Sigmoid colon (tissue), 7 donors: Measurements from ENCODE around the gene GNG13. TPM values are rescaled to one million over a fixed set of nuclear protein-coding genes. Genes with fewer than 3 reads are reported as not detected.

Source experiments
- DNase-seq: peaks from one replicate; pipeline ENCODE4 v3.0.0-alpha.2; 2019
- H3K27ac ChIP-seq, 4 donors: fragments of 200-600 bp; sonication (generic); one replicate each; pipeline ENCODE4 v1.5.1; 2016 to 2019; ENCODE audit warnings: mild to moderate bottlenecking in 1 of 4
- H3K27me3 ChIP-seq, 3 donors: fragments of 200-600 bp; sonication (generic); one replicate each; pipeline ENCODE4 v1.5.1; 2019; ENCODE audit warnings: mild to moderate bottlenecking in 1 of 3
- H3K36me3 ChIP-seq, 4 donors: fragments of 200-600 bp; sonication (generic); one replicate each; pipeline ENCODE4 v1.5.1; 2016 to 2019
- H3K4me1 ChIP-seq, 4 donors: fragments of 200-600 bp; sonication (generic); one replicate each; pipeline ENCODE4 v1.5.1; 2017 to 2019
- H3K4me3 ChIP-seq, 4 donors: fragments of 200-600 bp; sonication (generic); one replicate each; pipeline ENCODE4 v1.5.1; 2017 to 2019; ENCODE audit warnings: mild to moderate bottlenecking in 2 of 4, moderate library complexity in 1 of 4
- H3K9me3 ChIP-seq, 4 donors: fragments of 200-600 bp in 3 of 4; sonication (generic) in 3 of 4; one replicate each; pipeline versions ENCODE4 v1.5.1 to v1.6.1; 2013 to 2019
- EP300 ChIP-seq, 4 donors: sonication (generic); formaldehyde crosslinking; IDR thresholded peaks; one replicate each; pipeline ENCODE4 v1.6.1; 2017; ENCODE audit warnings: antibody characterized with exemption in 4 of 4
- POLR2A ChIP-seq, 2 donors: fragments of 450-650 bp; IDR thresholded peaks; one replicate each; pipeline ENCODE4 v1.6.1; 2016; ENCODE audit warnings: antibody characterized with exemption in 2 of 2, mild to moderate bottlenecking in 2 of 2, moderate library complexity in 2 of 2
- POLR2AphosphoS5 ChIP-seq, 4 donors: sonication (generic); formaldehyde crosslinking; IDR thresholded peaks; one replicate each; pipeline ENCODE4 v1.6.1; 2017; ENCODE audit warnings: antibody characterized with exemption in 4 of 4
- WGBS, 2 donors: extraction: QIAGEN DNeasy Blood & Tissue Kit; methylation state at CpG; one replicate each; pipeline ENCODE4 v1.1.7; 2013; 5-methylcytosine and 5-hydroxymethylcytosine counted together
- intact Hi-C: fragments of 100-400 bp; cut with DNase I; formaldehyde crosslinking; loops from one replicate; pipeline ENCODE4 v1.15.1; 2023
- polyA plus RNA-seq, 3 donors: library from polyadenylated mRNA; stranded (reverse); fragments of 200-250 nt; gene quantifications; one replicate each; pipeline ENCODE4 v1.2.3, GENCODE V29; 2013
- total RNA-seq, 4 donors: library from RNA; depleted of rRNA; stranded (reverse); fragments of >200 nt; gene quantifications; one replicate each; pipeline ENCODE4 v1.1.0, GENCODE V29; 2016
- TF ChIP-seq, protein P1 (sequence below), 4 experiments: fragments of 450-650 bp in 3 of 4; fragments of 200-600 bp in 1 of 4; IDR thresholded peaks; one replicate each; pipeline ENCODE4 v1.5.1; 2016 to 2019; ENCODE audit warnings: antibody characterized with exemption in 4 of 4, mild to moderate bottlenecking in 3 of 4, moderate library complexity in 2 of 4
- donor health status: healthy with polysubstance abuse.
- donor health status: Bipolar disorder and iron deficiency.
- donor health status: healthy.

The GNG13 gene
- total and polyA plus RNA-seq, 7 donors = 0.47 to 1.2 (median 0.92) TPM; not detected in 4

DNA sequence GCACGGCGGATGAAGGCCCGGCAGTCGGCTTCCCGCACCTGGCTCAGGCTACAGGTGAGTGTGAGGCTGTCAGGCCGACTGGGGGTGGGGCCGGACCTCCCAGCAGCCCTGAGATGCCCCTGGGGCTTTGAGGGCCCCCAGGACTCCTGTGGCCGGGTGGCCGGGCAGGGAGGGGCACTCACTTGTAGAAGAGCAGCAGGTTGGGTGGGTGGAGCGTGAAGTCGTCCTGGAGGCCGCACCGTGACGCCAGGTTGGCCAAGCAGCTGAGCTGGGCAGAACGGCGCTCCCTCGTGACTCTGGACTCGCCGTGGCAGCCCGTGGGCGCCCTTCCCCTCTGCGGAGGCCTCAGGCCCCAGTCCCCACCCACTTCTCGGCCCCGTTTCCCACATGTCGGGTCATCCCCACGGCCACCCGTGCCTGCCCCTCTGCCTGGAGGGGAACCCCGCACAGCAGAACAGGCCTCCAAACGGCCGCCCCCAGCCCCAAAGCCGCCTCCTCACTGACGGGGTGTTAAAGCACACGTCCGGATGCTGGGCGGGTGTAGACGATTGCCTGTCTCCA lies 25.2 kb downstream of the GNG13 start:
- H3K27me3 ChIP-seq = peaks cover 0 to 44% (median 23%) of the 10 kb centered on the region in 3 donors
- TF ChIP-seq POLR2A (IDR thresholded peaks at IDR 0.05) (no peak), POLR2AphosphoS5 (IDR thresholded peaks at IDR 0.05) (no peak), EP300 (IDR thresholded peaks at IDR 0.05) (no peak)
- TF ChIP-seq, protein P1, sequence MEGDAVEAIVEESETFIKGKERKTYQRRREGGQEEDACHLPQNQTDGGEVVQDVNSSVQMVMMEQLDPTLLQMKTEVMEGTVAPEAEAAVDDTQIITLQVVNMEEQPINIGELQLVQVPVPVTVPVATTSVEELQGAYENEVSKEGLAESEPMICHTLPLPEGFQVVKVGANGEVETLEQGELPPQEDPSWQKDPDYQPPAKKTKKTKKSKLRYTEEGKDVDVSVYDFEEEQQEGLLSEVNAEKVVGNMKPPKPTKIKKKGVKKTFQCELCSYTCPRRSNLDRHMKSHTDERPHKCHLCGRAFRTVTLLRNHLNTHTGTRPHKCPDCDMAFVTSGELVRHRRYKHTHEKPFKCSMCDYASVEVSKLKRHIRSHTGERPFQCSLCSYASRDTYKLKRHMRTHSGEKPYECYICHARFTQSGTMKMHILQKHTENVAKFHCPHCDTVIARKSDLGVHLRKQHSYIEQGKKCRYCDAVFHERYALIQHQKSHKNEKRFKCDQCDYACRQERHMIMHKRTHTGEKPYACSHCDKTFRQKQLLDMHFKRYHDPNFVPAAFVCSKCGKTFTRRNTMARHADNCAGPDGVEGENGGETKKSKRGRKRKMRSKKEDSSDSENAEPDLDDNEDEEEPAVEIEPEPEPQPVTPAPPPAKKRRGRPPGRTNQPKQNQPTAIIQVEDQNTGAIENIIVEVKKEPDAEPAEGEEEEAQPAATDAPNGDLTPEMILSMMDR (IDR thresholded peaks at IDR 0.05) = no peak
- no peak overlapping the region for H3K4me3 ChIP-seq
- WGBS, 2 donors = 62 to 78% methylated on average over 36 of the region's 36 CpGs
- no peaks in the 10 kb centered on the region for H3K9me3 ChIP-seq
- H3K27ac ChIP-seq = no peak overlapping the region
- DNase-seq = no peak
- no peaks in the 10 kb centered on the region for H3K36me3 ChIP-seq
- H3K4me1 ChIP-seq = no peaks in the 10 kb centered on the region
- intact Hi-C loops = no loop called here

DNA sequence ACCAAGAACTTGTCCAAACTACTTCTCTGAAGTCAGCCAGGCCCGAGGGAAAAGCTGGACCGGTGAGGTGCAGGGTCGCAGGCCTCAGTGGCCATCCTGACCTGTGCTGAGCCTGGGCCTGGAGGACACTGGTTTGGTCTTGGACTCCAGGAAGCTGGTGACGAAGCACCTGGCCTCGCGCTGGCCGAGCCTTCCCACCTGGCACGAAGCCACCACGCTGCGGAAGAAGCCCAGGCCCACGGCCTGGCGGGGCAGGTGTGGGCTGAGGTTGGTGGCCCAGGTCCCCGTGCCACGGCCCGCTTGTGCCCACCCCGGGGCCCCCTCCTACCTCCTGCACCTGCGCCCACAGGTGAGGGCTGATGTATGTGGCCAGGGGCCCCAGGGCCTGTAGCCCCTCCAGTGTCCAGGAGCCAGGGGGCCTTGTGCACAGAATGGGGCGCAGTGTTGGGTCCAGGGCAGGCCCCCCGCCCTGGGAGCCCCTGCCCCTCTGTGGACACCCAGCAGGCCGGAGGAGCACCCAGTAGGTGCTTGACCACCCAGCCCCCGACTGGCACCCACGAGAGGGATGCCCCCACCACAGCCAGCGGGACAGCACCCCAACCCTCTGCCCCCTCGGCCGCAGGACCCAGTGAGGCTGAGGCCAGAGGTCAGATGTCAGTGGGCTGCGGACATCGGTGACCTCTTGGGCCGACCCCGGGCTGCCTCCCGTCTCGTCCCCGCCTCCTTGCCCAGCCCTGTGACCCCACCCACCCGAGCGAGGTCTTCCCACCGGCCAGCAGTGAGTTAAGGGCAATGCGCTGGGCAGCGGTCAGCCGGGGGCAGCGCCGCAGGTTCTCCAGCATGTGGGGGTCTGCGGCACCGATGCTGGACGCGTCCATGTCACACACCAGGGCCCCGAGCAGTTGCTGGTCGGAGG lies 26.2 kb downstream of the GNG13 start:
- WGBS, 2 donors = 67 to 85% methylated on average over 46 of the region's 46 CpGs
- intact Hi-C loops = no loop called here
- Histone ChIP-seq H3K27ac (no peak overlapping the region), H3K4me1 (no peaks in the 10 kb centered on the region), H3K4me3 (no peak overlapping the region), H3K27me3 (peaks cover 0 to 36% (median 18%) of the 10 kb centered on the region in 3 donors), H3K36me3 (no peaks in the 10 kb centered on the region), H3K9me3 (no peaks in the 10 kb centered on the region)
- TF ChIP-seq EP300 (IDR thresholded peaks at IDR 0.05) (no peak), POLR2AphosphoS5 (IDR thresholded peaks at IDR 0.05) (no peak)
- DNase-seq = no peak

GRCh38 chr16:772959-773358 lies 27.6 kb downstream of the GNG13 start:
- H3K27me3 ChIP-seq = peaks cover 0 to 30% (median 8%) of the 10 kb centered on the region in 3 donors
- H3K9me3 ChIP-seq = no peaks in the 10 kb centered on the region
- 78 to 87% methylated on average over 18 of the region's 18 CpGs for WGBS, 2 donors
- DNase-seq = no peak
- TF ChIP-seq EP300 (IDR thresholded peaks at IDR 0.05) (no peak), POLR2AphosphoS5 (IDR thresholded peaks at IDR 0.05) (no peak), POLR2A (IDR thresholded peaks at IDR 0.05) (no peak)
- TF ChIP-seq, protein P1 (IDR thresholded peaks at IDR 0.05) = no peak
- intact Hi-C loops = no loop called here
- no peaks in the 10 kb centered on the region for H3K36me3 ChIP-seq
- H3K4me1 ChIP-seq = no peaks in the 10 kb centered on the region
- H3K4me3 ChIP-seq = no peak overlapping the region
- no peak overlapping the region for H3K27ac ChIP-seq

GRCh38 chr16:770411-770810 lies 30.1 kb downstream of the GNG13 start:
- intact Hi-C loops = no loop called here
- no peak for DNase-seq
- no peaks in the 10 kb centered on the region for H3K36me3 ChIP-seq
- no peak overlapping the region for H3K27ac ChIP-seq
- H3K4me1 ChIP-seq = no peaks in the 10 kb centered on the region
- WGBS, 2 donors = 60 to 74% methylated on average over 13 of the region's 13 CpGs
- no peak overlapping the region for H3K4me3 ChIP-seq
- peaks cover 0 to 20% (median 0%) of the 10 kb centered on the region in 3 donors for H3K27me3 ChIP-seq
- TF ChIP-seq EP300 (IDR thresholded peaks at IDR 0.05) = no peak
- TF ChIP-seq, protein P1 (IDR thresholded peaks at IDR 0.05) = no peak
- no peak for TF ChIP-seq POLR2A (IDR thresholded peaks at IDR 0.05)
- TF ChIP-seq POLR2AphosphoS5 (IDR thresholded peaks at IDR 0.05) = no peak
- H3K9me3 ChIP-seq = no peaks in the 10 kb centered on the region

DNA sequence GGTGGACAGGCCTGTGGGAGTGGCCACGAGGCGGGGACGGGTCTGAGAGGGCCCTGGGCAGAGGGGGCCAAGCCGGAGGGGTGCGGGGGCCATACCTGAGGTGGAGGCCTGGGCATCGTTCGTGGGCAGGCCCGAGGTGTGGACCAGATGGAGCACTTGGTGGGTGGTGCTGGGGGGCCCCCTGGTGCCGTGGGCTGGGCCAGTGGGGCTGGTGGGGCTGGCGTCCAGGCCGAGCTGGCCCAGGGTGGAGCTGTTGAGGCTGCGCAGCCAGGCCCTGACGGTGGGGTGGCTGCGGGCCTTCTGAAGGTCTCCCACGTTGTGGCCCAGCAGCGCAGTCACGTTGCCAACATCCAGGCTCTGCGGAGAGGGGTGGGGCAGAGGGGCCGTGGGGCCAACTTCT lies 30.6 kb downstream of the GNG13 start:
- H3K4me3 ChIP-seq = no peak overlapping the region
- no peaks in the 10 kb centered on the region for H3K36me3 ChIP-seq
- WGBS, 2 donors = 69 to 81% methylated on average over 19 of the region's 19 CpGs
- TF ChIP-seq, protein P1 (IDR thresholded peaks at IDR 0.05) = no peak
- TF ChIP-seq POLR2AphosphoS5 (IDR thresholded peaks at IDR 0.05) = no peak
- TF ChIP-seq EP300 (IDR thresholded peaks at IDR 0.05) = no peak
- no peak for TF ChIP-seq POLR2A (IDR thresholded peaks at IDR 0.05)
- H3K27ac ChIP-seq = no peak overlapping the region
- intact Hi-C loops = no loop called here
- H3K4me1 ChIP-seq = no peaks in the 10 kb centered on the region
- no peak for DNase-seq
- peaks cover 0 to 15% (median 0%) of the 10 kb centered on the region in 3 donors for H3K27me3 ChIP-seq
- H3K9me3 ChIP-seq = no peaks in the 10 kb centered on the region
